Stimulated activated CD8-positive, alpha-beta memory T cell treated with anti-CD3 and anti-CD28 coated beads, Interleukin-15, amount 100 ng/mL, for 1 hour (primary cell): ENCODE results near the gene BTN1A1.
"Not testable (repeated sequence)": the region's sequence is repeated elsewhere in the genome, so short reads cannot be mapped to it uniquely, and the experiment has no call there.

ENCODE experiments used
- DNase-seq: peaks from one replicate; pipeline ENCODE4 v3.0.0-alpha.2; 2020; ENCODE audit warnings: low read depth

The BTN1A1 gene

GRCh38 chr6:26500102-26500501 lies at the start of gene BTN1A1:
Gene BTN1A1 (plus strand): TSS chr6:26500303. CDS start chr6:26501287, 984 bp downstream.
- no peak for DNase-seq

- DNase-seq = no peak
These were observed 47.4 kb upstream of the BTN1A1 start for GRCh38 chr6:26452631-26453235.

GRCh38 chr6:26454631-26455030 lies 45.5 kb upstream of the BTN1A1 start:
- DNase-seq = no peak

GRCh38 chr6:26455357-26455970 lies 44.6 kb upstream of the BTN1A1 start:
- no peak for DNase-seq

- DNase-seq = no peak
These were observed 42.8 kb upstream of the BTN1A1 start for GRCh38 chr6:26457264-26457805.

- peak; percentile 33 for DNase-seq
These were observed 42.1 kb upstream of the BTN1A1 start, which contains the start of gene BTN2A1 for GRCh38 chr6:26457806-26458688. Gene BTN2A1 (plus strand): TSS chr6:26457955. CDS start chr6:26458637, 682 bp downstream.

- DNase-seq = no peak
These were observed 40.9 kb upstream of the BTN1A1 start for GRCh38 chr6:26459023-26459810.

- DNase-seq = not testable (repeated sequence)
These were observed 38.8 kb upstream of the BTN1A1 start for GRCh38 chr6:26461353-26461752.

GRCh38 chr6:26464014-26464413 lies 36.1 kb upstream of the BTN1A1 start:
- no peak for DNase-seq

GRCh38 chr6:26464416-26465131 lies 35.5 kb upstream of the BTN1A1 start:
- no peak for DNase-seq

GRCh38 chr6:26465776-26466175 lies 34.3 kb upstream of the BTN1A1 start:
- DNase-seq = no peak

GRCh38 chr6:26468829-26469228 lies 31.3 kb upstream of the BTN1A1 start:
- no peak for DNase-seq

GRCh38 chr6:26470643-26471042 lies 29.5 kb upstream of the BTN1A1 start:
- DNase-seq = no peak

- no peak for DNase-seq
These were observed 28.1 kb upstream of the BTN1A1 start for GRCh38 chr6:26471970-26472369.

GRCh38 chr6:26472549-26473290 lies 27.4 kb upstream of the BTN1A1 start:
- DNase-seq = no peak

GRCh38 chr6:26473429-26473757 lies 26.7 kb upstream of the BTN1A1 start:
- no peak for DNase-seq

- DNase-seq = peak; percentile 54
These were observed 26.2 kb upstream of the BTN1A1 start for GRCh38 chr6:26473758-26474438.

GRCh38 chr6:26474439-26474881 lies 25.6 kb upstream of the BTN1A1 start:
- DNase-seq = no peak

- DNase-seq = no peak
These were observed 24.0 kb upstream of the BTN1A1 start for GRCh38 chr6:26475823-26476729.
